ENCODE measurements around the gene RXRA. TPM values are rescaled to one million over a fixed set of nuclear protein-coding genes. Genes with fewer than 3 reads are reported as not detected.

The RXRA gene
- total and polyA plus RNA-seq, 2 donors (not counting 3 experiments of a cell fraction or from before 2014, with no cell fraction given) = 15.4 to 37.4 TPM

- no peak for DNase-seq (ENCODE audit: low read depth, low spot score)
- Histone ChIP-seq H3K4me2 (ENCODE audit: insufficient read depth, low read length) (no peak overlapping the region), H3K9ac (replicated peaks; ENCODE audit: extremely low read depth, insufficient read depth, low read length) (no peak overlapping the region), H3K4me1 (ENCODE audit: control insufficient read depth, extremely low read depth, insufficient read depth, low read length) (peaks cover 21% of the 10 kb centered on the region), H3K4me3 (replicated peaks in 1 of 3; ENCODE audit: insufficient read depth in 1 of 3, low read depth in 1 of 3, low read length in 3 of 3) (no peak overlapping the region), H3K27ac (ENCODE audit: insufficient read depth, low read depth, low read length) (no peak overlapping the region), H3K79me2 (ENCODE audit: control insufficient read depth, insufficient read depth, low read length) (peaks cover 75% of the 10 kb centered on the region), H2AFZ (ENCODE audit: low read depth, low read length) (no peak overlapping the region), H3K9me3 (replicated peaks; ENCODE audit: control insufficient read depth, insufficient read depth, low read length) (no peaks in the 10 kb centered on the region), H3K9me1 (replicated peaks; ENCODE audit: control insufficient read depth, extremely low read depth, insufficient read depth, low read length) (no peaks in the 10 kb centered on the region), H3K27me3 (ENCODE audit: control insufficient read depth in 2 of 2, insufficient read depth in 2 of 2, low read length in 2 of 2) (no peaks in the 10 kb centered on the region), H4K20me1 (replicated peaks; ENCODE audit: control insufficient read depth, extremely low read depth, insufficient read depth, low read length) (no peaks in the 10 kb centered on the region), H3K36me3 (ENCODE audit: control insufficient read depth in 2 of 2, extremely low read depth in 1 of 2, insufficient read depth in 2 of 2, low read length in 2 of 2) (no peaks in the 10 kb centered on the region)
- ChIA-PET CTCF (no interaction called here), POLR2A (no interaction called here)
- intact Hi-C loops (cut with micrococcal nuclease) (no loop called here), dilution Hi-C loops (cut with MboI; ENCODE audit: extremely low pct_ligation_motif_present, low sequenced_read_pairs) (no loop called here)
- no peak for TF ChIP-seq FOS (IDR thresholded peaks at IDR 0.05; ENCODE audit: borderline replicate concordance, insufficient read depth, low read length)
- TF ChIP-seq JUN (IDR thresholded peaks at IDR 0.05; ENCODE audit: borderline replicate concordance, insufficient read depth, insufficient read length, low read depth) = no peak
- TF ChIP-seq POLR2AphosphoS5 (IDR thresholded peaks at IDR 0.05; ENCODE audit: insufficient read depth, low read depth, low read length) = no peak
- no peak for TF ChIP-seq GATA2 (IDR thresholded peaks at IDR 0.05; ENCODE audit: insufficient read depth, insufficient read length, low read depth, low read length)
- TF ChIP-seq EZH2 (IDR thresholded peaks at IDR 0.05; ENCODE audit: borderline replicate concordance, low read depth, low read length, severe bottlenecking) = no peak
- no peak for TF ChIP-seq CTCF (IDR thresholded peaks at IDR 0.05; ENCODE audit: extremely low read depth in 1 of 2, insufficient read depth in 1 of 2, low read depth in 1 of 2, low read length in 2 of 2)
- no TSS peak for BruUV-seq (replicated peaks)
- no peak for FAIRE-seq
Measured at GRCh38 chr9:134331186-134332025, 5.2 kb downstream of the RXRA start.

All from endothelial cell of umbilical vein (primary cell).